HEK293T (cell line): ENCODE results near the gene CFAP92.

Experiments used
- CTCF ChIA-PET: fragments of 350-600 bp; formaldehyde crosslinking; extraction: SDS; loops from one replicate; lab custom pipeline; 2021; ENCODE audit warnings: antibody characterized with exemption, inconsistent platforms; lab: Yijun Ruan, JAX
- POLR2A ChIA-PET: fragments of 350-600 bp; formaldehyde crosslinking; extraction: SDS; loops from one replicate; lab custom pipeline; 2020; ENCODE audit warnings: antibody characterized with exemption, inconsistent platforms; lab: Yijun Ruan, JAX
- DNase-seq: peaks from one replicate; pipeline ENCODE4 v3.0.0; 2012; ENCODE audit warnings: mixed read lengths; ENCODE audit errors: extremely low spot score
- ARNT ChIP-seq: fragments of 450-650 bp; IDR thresholded peaks from 2 replicates; pipeline ENCODE4 v1.6.1; 2017; ENCODE audit warnings: mild to moderate bottlenecking
- BHLHE40 ChIP-seq: fragments of 450-650 bp; IDR thresholded peaks from 2 replicates; pipeline ENCODE4 v1.6.1; 2016; ENCODE audit warnings: mild to moderate bottlenecking, moderate library complexity, borderline replicate concordance
- CTBP1 ChIP-seq: fragments of 450-650 bp; IDR thresholded peaks from 2 replicates; pipeline ENCODE4 v1.6.1; 2016; ENCODE audit warnings: borderline replicate concordance
- ELF4 ChIP-seq: fragments of 450-650 bp; IDR thresholded peaks from 2 replicates; pipeline ENCODE4 v1.6.1; 2017; ENCODE audit warnings: antibody characterized with exemption
- FOXA1 ChIP-seq: fragments of 450-650 bp; IDR thresholded peaks from 2 replicates; pipeline ENCODE4 v1.6.1; 2016; ENCODE audit warnings: mild to moderate bottlenecking
- FOXK2 ChIP-seq: fragments of 450-650 bp; IDR thresholded peaks from 2 replicates; pipeline ENCODE4 v1.6.1; 2016; ENCODE audit warnings: mild to moderate bottlenecking
- FOXM1 ChIP-seq: fragments of 450-650 bp; IDR thresholded peaks from 2 replicates; pipeline ENCODE4 v1.6.1; 2017; ENCODE audit warnings: mild to moderate bottlenecking, borderline replicate concordance
- HDGF ChIP-seq: fragments of 450-650 bp; IDR thresholded peaks from 2 replicates; pipeline ENCODE4 v1.6.1; 2017; ENCODE audit warnings: antibody characterized with exemption, borderline replicate concordance
- L3MBTL2 ChIP-seq: fragments of 450-650 bp; conservative IDR thresholded peaks from 2 replicates; pipeline ENCODE4 v1.6.1; 2016; ENCODE audit warnings: mild to moderate bottlenecking
- LEF1 ChIP-seq: fragments of 450-650 bp; IDR thresholded peaks from 2 replicates; pipeline ENCODE4 v1.6.1; 2017; ENCODE audit warnings: mild to moderate bottlenecking, borderline replicate concordance
- NFRKB ChIP-seq: fragments of 450-650 bp; IDR thresholded peaks from 2 replicates; pipeline ENCODE4 v1.6.1; 2016; ENCODE audit warnings: mild to moderate bottlenecking, moderate library complexity
- SP1 ChIP-seq: fragments of 450-650 bp; IDR thresholded peaks from 2 replicates; pipeline ENCODE4 v1.6.1; 2017
- SUZ12 ChIP-seq: fragments of 450-650 bp; IDR thresholded peaks from 2 replicates; pipeline ENCODE4 v1.6.1; 2016; ENCODE audit warnings: mild to moderate bottlenecking
- TARDBP ChIP-seq: fragments of 450-650 bp; IDR thresholded peaks from 2 replicates; pipeline ENCODE4 v1.6.1; 2016
- ZNF384 ChIP-seq: fragments of 450-650 bp; IDR thresholded peaks from 2 replicates; pipeline ENCODE4 v1.6.1; 2016
- TF ChIP-seq, protein P1 (sequence below): fragments of 450-650 bp; IDR thresholded peaks from 2 replicates; pipeline ENCODE4 v1.6.1; 2016

The CFAP92 gene

DNA sequence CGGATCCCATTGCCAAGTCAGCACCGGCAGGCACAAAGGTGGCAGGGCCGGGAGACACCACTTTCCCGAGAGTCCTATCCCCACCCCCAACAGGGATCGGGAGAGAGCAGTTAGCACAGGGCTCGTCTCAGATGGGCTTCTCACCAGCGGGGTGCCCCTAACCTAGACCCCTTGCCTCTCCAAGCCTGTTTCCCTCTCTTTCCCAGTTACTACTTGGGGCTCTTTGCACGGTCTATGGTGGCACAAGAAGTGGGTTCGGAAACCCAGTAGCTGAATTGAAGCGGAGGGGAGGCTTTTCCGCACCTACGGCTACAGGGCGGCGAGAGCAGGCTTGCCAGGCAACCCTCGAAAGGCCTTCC is 6.8 kb upstream of the CFAP92 start:
- CTCF ChIA-PET = no interaction called here
- DNase-seq = no peak
- TF ChIP-seq BHLHE40 (no peak), SP1 (no peak), ELF4 (no peak), NFRKB (no peak), CTBP1 (no peak), L3MBTL2 (no peak), TARDBP (no peak), ARNT (no peak), HDGF (no peak), FOXM1 (no peak), FOXK2 (no peak), LEF1 (no peak)
- TF ChIP-seq, protein P1, sequence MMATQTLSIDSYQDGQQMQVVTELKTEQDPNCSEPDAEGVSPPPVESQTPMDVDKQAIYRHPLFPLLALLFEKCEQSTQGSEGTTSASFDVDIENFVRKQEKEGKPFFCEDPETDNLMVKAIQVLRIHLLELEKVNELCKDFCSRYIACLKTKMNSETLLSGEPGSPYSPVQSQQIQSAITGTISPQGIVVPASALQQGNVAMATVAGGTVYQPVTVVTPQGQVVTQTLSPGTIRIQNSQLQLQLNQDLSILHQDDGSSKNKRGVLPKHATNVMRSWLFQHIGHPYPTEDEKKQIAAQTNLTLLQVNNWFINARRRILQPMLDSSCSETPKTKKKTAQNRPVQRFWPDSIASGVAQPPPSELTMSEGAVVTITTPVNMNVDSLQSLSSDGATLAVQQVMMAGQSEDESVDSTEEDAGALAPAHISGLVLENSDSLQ = no peak
- POLR2A ChIA-PET = no interaction called here

GRCh38 chr3:128999102-128999501 is 5.2 kb upstream of the CFAP92 start:
- POLR2A ChIA-PET = interaction anchor here (1.0 kb wide), 1 partner anchor 28 kb away, joined by 4 read pairs; no protein-coding TSS in a partner anchor
- TF ChIP-seq ZNF384 = no peak
- TF ChIP-seq BHLHE40 = no peak
- TF ChIP-seq ELF4 = no peak
- TF ChIP-seq FOXA1 = no peak
- TF ChIP-seq FOXM1 = no peak
- no peak for TF ChIP-seq SP1
- TF ChIP-seq LEF1 = no peak
- no peak for TF ChIP-seq L3MBTL2
- TF ChIP-seq NFRKB = no peak
- TF ChIP-seq FOXK2 = no peak
- TF ChIP-seq, protein P1 = no peak
- TF ChIP-seq ARNT = no peak
- no peak for TF ChIP-seq SUZ12
- TF ChIP-seq CTBP1 = no peak
- no peak for TF ChIP-seq TARDBP
- TF ChIP-seq HDGF = no peak
- DNase-seq = no peak
- CTCF ChIA-PET = interaction anchor here (0.6 to 1.0 kb wide), 2 partner anchors 28 to 121 kb away, joined by 3 to 6 read pairs; no protein-coding TSS in a partner anchor

GRCh38 chr3:128998561-128998960 is 4.7 kb upstream of the CFAP92 start:
- DNase-seq = no peak
- no peak for TF ChIP-seq BHLHE40
- TF ChIP-seq L3MBTL2 = no peak
- no peak for TF ChIP-seq HDGF
- no peak for TF ChIP-seq SP1
- TF ChIP-seq LEF1 = no peak
- no peak for TF ChIP-seq ELF4
- TF ChIP-seq SUZ12 = no peak
- no peak for TF ChIP-seq CTBP1
- TF ChIP-seq ZNF384 = no peak
- no peak for TF ChIP-seq NFRKB
- TF ChIP-seq FOXM1 = no peak
- TF ChIP-seq, protein P1 = no peak
- ChIA-PET CTCF (interaction anchor here (1.0 kb wide), 1 partner anchor 29 kb away, joined by 3 read pairs; no protein-coding TSS in a partner anchor), POLR2A (interaction anchor here (1.0 kb wide), 1 partner anchor 29 kb away, joined by 4 read pairs; no protein-coding TSS in a partner anchor)

DNA sequence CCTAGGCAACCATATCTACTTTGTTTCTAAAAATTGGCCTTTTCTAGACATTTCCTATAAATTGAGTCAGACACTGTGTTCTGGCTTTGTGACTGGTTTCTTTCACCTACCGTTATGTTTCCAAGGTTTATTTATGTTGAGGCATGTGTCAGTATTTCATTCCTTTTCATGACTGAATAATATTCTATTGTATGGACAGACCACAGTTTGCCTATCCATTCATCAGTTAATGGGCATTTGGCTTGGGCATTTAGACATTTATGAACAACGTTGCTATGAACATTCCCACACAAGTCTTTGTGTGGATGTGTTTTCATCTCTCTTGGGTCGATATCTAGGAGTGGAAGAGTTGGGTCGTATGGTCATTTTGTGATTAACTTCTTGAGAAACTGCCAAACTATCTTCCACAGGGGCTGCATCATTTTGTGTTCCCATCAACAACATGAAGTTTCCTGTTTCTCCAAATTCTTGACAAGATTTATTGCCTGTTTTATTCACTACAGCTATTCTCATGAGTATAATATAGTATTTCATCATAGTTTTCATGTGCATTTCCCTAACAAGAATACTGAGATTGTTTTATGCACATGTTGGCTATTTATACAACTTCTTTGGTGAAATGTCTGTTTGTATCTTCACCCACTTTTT is 3.7 kb upstream of the CFAP92 start:
- no peak for TF ChIP-seq FOXK2
- DNase-seq = no peak
- POLR2A ChIA-PET = interaction anchor here (1.3 kb wide), 1 partner anchor 317 kb away, joined by 3 read pairs; no protein-coding TSS in a partner anchor
- CTCF ChIA-PET = interaction anchor here (0.9 kb wide), 1 partner anchor 247 kb away, joined by 3 read pairs; no protein-coding TSS in a partner anchor

DNA sequence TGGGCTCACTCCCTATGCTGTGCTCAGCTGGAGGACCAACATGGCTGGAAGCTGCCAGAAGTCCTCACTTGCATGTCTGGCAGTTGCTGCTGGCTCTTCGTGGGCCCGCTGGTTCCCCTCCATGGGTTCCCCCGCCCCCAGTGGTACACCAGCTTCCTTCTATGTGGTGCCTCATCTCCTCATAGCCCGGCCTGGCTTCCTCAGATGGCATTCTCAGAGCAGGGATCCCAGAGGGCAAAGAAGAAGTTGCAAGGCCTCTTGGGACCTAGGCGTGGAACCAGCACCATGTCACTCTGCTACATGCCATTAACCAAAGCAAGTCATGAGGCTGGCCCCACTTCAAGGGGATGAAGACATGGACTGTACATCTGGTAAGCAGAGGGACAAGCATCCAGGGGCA is 2.9 kb upstream of the CFAP92 start:
- no peak for TF ChIP-seq LEF1
- TF ChIP-seq NFRKB = no peak
- TF ChIP-seq SP1 = no peak
- TF ChIP-seq, protein P1 = no peak
- TF ChIP-seq SUZ12 = no peak
- TF ChIP-seq FOXA1 = no peak
- TF ChIP-seq L3MBTL2 = no peak
- TF ChIP-seq ZNF384 = no peak
- no peak for TF ChIP-seq FOXK2
- TF ChIP-seq ARNT = no peak
- DNase-seq = no peak
- ChIA-PET CTCF (interaction anchor here (0.9 kb wide), 1 partner anchor 248 kb away, joined by 3 read pairs; no protein-coding TSS in a partner anchor), POLR2A (interaction anchor here (1.3 kb wide), 1 partner anchor 316 kb away, joined by 3 read pairs; no protein-coding TSS in a partner anchor)

- ChIA-PET POLR2A (no interaction called here), CTCF (interaction anchor here (0.7 kb wide), 1 partner anchor 1739 kb away, joined by 3 read pairs; no protein-coding TSS in a partner anchor)
- no peak for TF ChIP-seq NFRKB
- TF ChIP-seq ZNF384 = no peak
- no peak for TF ChIP-seq BHLHE40
- TF ChIP-seq CTBP1 = no peak
- no peak for TF ChIP-seq L3MBTL2
- TF ChIP-seq, protein P1 = no peak
- TF ChIP-seq LEF1 = no peak
- no peak for TF ChIP-seq SP1
- TF ChIP-seq FOXK2 = no peak
- TF ChIP-seq FOXA1 = no peak
- TF ChIP-seq SUZ12 = no peak
- no peak for TF ChIP-seq TARDBP
- TF ChIP-seq ARNT = no peak
- TF ChIP-seq FOXM1 = no peak
- no peak for TF ChIP-seq HDGF
- no peak for TF ChIP-seq ELF4
- no peak for DNase-seq
Observed at GRCh38 chr3:128996200-128996599, 2.3 kb upstream of the CFAP92 start.
